ENCODE results near the gene APBB2.

The APBB2 gene

GRCh38 chr4:41214136-41214824, at the start of gene APBB2:
Gene APBB2, minus strand, starts transcription at chr4:41214542. Its CDS starts 181,288 bp downstream, at chr4:41033254.
- TF ChIP-seq CTCF (IDR thresholded peaks at IDR 0.05; ENCODE audit: low read depth, low read length, poor library complexity, severe bottlenecking), result peak; percentile 77
- TF ChIP-seq EZH2phosphoT487 (IDR thresholded peaks at IDR 0.05; ENCODE audit: borderline replicate concordance, low read length), result no peak
- Histone ChIP-seq H3K9me3 (ENCODE audit: control insufficient read depth, insufficient read depth, low read length) (no peaks in the 10 kb centered on the region), H3K27ac (ENCODE audit: low read depth, low read length) (peak within 1 kb of the TSS; percentile 45), H3K36me3 (ENCODE audit: control insufficient read depth, low read length) (peaks cover 4% of the 10 kb centered on the region; the same call in 1 of the 2 replicates), H3K9me2 (replicated peaks; ENCODE audit: control insufficient read depth, low read length) (no peaks in the 10 kb centered on the region), H3K4me3 (ENCODE audit: low read length) (peak within 1 kb of the TSS; percentile 81), H3F3A (ENCODE audit: control insufficient read depth, insufficient read depth) (peaks cover 5% of the 10 kb centered on the region; the same call in 1 of the 2 replicates), H4K20me1 (ENCODE audit: control insufficient read depth, insufficient read depth, low read depth, low read length) (no peaks in the 10 kb centered on the region), H3K4me1 (ENCODE audit: control insufficient read depth, low read length) (peaks cover 38% of the 10 kb centered on the region), H3K27me3 (ENCODE audit: control insufficient read depth, low read length) (no peaks in the 10 kb centered on the region), H3K4me2 (ENCODE audit: low read length) (peak within 1 kb of the TSS; percentile 83), H3K79me2 (ENCODE audit: control insufficient read depth, low read length) (peaks cover 59% of the 10 kb centered on the region)

DNA sequence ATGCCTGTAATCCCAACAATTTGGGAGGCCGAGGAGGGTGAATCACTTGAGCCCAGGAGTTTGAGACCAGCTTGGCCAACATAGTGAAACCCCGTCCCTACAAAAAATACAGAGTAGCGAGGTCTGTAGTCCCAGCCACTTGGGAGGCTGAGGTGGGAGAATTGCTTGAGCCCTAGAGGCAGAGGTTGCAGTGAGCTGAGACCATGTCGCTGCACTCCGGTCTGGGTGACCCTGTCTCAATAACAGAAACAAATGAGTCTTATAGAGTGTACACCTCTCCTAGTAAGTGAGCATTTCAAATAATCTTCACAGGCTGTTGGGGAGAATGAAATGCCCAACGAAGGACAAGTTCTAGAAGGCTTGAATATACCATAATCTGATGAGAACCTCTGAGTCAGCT, 47.9 kb upstream of the APBB2 start:
- Histone ChIP-seq H3K9me3 (ENCODE audit: control insufficient read depth, insufficient read depth, low read length) (no peaks in the 10 kb centered on the region), H3K4me1 (ENCODE audit: control insufficient read depth, low read length) (peaks cover 17% of the 10 kb centered on the region), H3K4me2 (ENCODE audit: low read length) (no peak overlapping the region), H3K4me3 (ENCODE audit: low read length) (no peak overlapping the region), H3K27me3 (ENCODE audit: control insufficient read depth, low read length) (no peaks in the 10 kb centered on the region), H3F3A (ENCODE audit: control insufficient read depth, insufficient read depth) (0 out of 2 replicates have a peak, but pooled peaks cover 4% of the 10 kb centered on the region), H3K9me2 (replicated peaks; ENCODE audit: control insufficient read depth, low read length) (no peaks in the 10 kb centered on the region), H3K36me3 (ENCODE audit: control insufficient read depth, low read length) (peaks cover 92% of the 10 kb centered on the region), H3K79me2 (ENCODE audit: control insufficient read depth, low read length) (peaks cover 35% of the 10 kb centered on the region), H3K27ac (ENCODE audit: low read depth, low read length) (no peak overlapping the region), H4K20me1 (ENCODE audit: control insufficient read depth, insufficient read depth, low read depth, low read length) (peaks cover 15% of the 10 kb centered on the region; the same call in 1 of the 2 replicates)
- TF ChIP-seq CTCF (IDR thresholded peaks at IDR 0.05; ENCODE audit: low read depth, low read length, poor library complexity, severe bottlenecking), result no peak
- no peak for TF ChIP-seq EZH2phosphoT487 (IDR thresholded peaks at IDR 0.05; ENCODE audit: borderline replicate concordance, low read length)

DNA sequence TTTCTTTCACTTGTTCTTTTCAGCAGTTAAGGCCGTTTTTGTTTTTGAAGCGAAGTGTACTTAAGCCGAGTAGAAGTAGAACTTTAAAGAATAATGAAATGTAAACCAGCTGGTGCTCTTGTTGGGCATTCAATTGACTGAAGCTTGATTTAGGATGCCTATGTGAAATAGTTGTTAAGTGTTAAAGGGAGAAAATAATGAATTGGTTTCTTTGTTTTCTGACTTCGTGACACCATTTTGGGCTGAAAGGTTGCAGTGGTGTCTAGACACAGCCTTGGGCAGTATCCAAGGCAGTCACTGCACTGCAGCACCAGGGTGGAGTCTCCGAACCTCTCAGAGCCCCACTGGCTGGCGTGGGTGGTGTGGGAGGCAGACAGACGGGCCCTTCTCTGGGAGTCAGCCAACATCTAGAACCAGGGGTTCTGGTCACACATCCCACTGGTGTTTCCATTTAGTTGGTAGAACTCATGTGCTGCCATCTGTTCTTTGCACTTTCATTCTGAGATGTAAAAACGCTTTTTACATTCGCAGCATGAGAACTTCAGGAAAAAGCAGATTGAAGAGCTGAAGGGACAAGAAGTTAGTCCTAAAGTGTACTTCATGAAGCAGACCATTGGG, 45.9 kb upstream of the APBB2 start:
- Histone ChIP-seq H3K9me3 (ENCODE audit: control insufficient read depth, insufficient read depth, low read length) (no peaks in the 10 kb centered on the region), H4K20me1 (ENCODE audit: control insufficient read depth, insufficient read depth, low read depth, low read length) (peaks cover 15% of the 10 kb centered on the region; the same call in 1 of the 2 replicates), H3K27me3 (ENCODE audit: control insufficient read depth, low read length) (peaks cover 5% of the 10 kb centered on the region; the same call in 1 of the 2 replicates), H3K36me3 (ENCODE audit: control insufficient read depth, low read length) (peaks cover 78% of the 10 kb centered on the region), H3K27ac (ENCODE audit: low read depth, low read length) (no peak overlapping the region), H3F3A (ENCODE audit: control insufficient read depth, insufficient read depth) (peaks cover 7% of the 10 kb centered on the region), H3K9me2 (replicated peaks; ENCODE audit: control insufficient read depth, low read length) (no peaks in the 10 kb centered on the region), H3K79me2 (ENCODE audit: control insufficient read depth, low read length) (peaks cover 39% of the 10 kb centered on the region), H3K4me2 (ENCODE audit: low read length) (no peak overlapping the region), H3K4me1 (ENCODE audit: control insufficient read depth, low read length) (peaks cover 30% of the 10 kb centered on the region), H3K4me3 (ENCODE audit: low read length) (no peak overlapping the region)
- TF ChIP-seq CTCF (IDR thresholded peaks at IDR 0.05; ENCODE audit: low read depth, low read length, poor library complexity, severe bottlenecking) (no peak), EZH2phosphoT487 (IDR thresholded peaks at IDR 0.05; ENCODE audit: borderline replicate concordance, low read length) (no peak)

All from DOHH2 (cell line).